ENCODE data around the gene HSPA1B. TPM values are rescaled to one million over a fixed set of nuclear protein-coding genes. Genes with fewer than 3 reads are reported as not detected.

HSPA1B gene
- total and polyA plus RNA-seq, 2 donors (not counting 1 experiment from before 2014, with no cell fraction given), result 79.2 to 145 TPM

- no peak overlapping the region for H3K4me3 Mint-ChIP-seq
- TF ChIP-seq EZH2 (IDR thresholded peaks at IDR 0.05; ENCODE audit: borderline replicate concordance, insufficient read depth, low read depth, low read length, poor library complexity, severe bottlenecking) (no peak), CTCF (IDR thresholded peaks at IDR 0.05) (no peak)
- Histone ChIP-seq H3K4me3 (ENCODE audit: control extremely low read depth in 1 of 5, extremely low read depth in 1 of 5, insufficient read depth in 1 of 5, low read depth in 2 of 5, low read length in 4 of 5) (no peak overlapping the region), H3K9me3 (ENCODE audit: control extremely low read depth in 1 of 3, control insufficient read depth in 2 of 3, insufficient read depth in 1 of 3, low read length in 2 of 3) (no peaks in the 10 kb centered on the region), H3K27me3 (replicated peaks in 1 of 4; ENCODE audit: control extremely low read depth in 1 of 4, control insufficient read depth in 3 of 4, insufficient read depth in 4 of 4, low read length in 3 of 4) (no peaks in the 10 kb centered on the region), H3K4me2 (replicated peaks; ENCODE audit: low read depth, low read length, poor library complexity, severe bottlenecking) (no peak overlapping the region), H3K27ac (ENCODE audit: low read length in 2 of 2) (no peak overlapping the region), H3K9ac (ENCODE audit: low read length) (no peak overlapping the region), H4K20me1 (ENCODE audit: control insufficient read depth, insufficient read depth, low read length, poor library complexity, severe bottlenecking) (no peaks in the 10 kb centered on the region), H2AFZ (ENCODE audit: insufficient read depth, low read depth, low read length, poor library complexity, severe bottlenecking) (no peak overlapping the region), H3K36me3 (replicated peaks in 1 of 2; ENCODE audit: control extremely low read depth in 1 of 2, control insufficient read depth in 1 of 2, extremely low read depth in 1 of 2, insufficient read depth in 2 of 2, low read length in 1 of 2) (peaks cover 0 to 56% of the 10 kb centered on the region in 2 experiments), H3K4me1 (ENCODE audit: control insufficient read depth in 2 of 2, insufficient read depth in 2 of 2, low read length in 2 of 2) (peaks cover 15 to 21% of the 10 kb centered on the region in 2 donors), H3K79me2 (ENCODE audit: control insufficient read depth, insufficient read depth, low read length) (peaks cover 3% of the 10 kb centered on the region)
- peaks cover 18% of the 10 kb centered on the region for H3K4me1 Mint-ChIP-seq
- no peaks in the 10 kb centered on the region for H3K9me3 Mint-ChIP-seq (ENCODE audit: insufficient read depth)
- H3K27me3 Mint-ChIP-seq, result no peaks in the 10 kb centered on the region
- POLR2A ChIA-PET, result interaction anchor here (1.0 kb wide), 1 partner anchor 51 kb away, joined by 4 read pairs; no protein-coding TSS in a partner anchor
- DNase-seq, result no peak
- ATAC-seq (ENCODE audit: low read depth), result no peak
- WGBS (ENCODE audit: insufficient coverage), result 98% methylated on average over 35 of the region's 43 CpGs
- intact Hi-C loops (cut with micrococcal nuclease), result no loop called here
- H3K27ac Mint-ChIP-seq, result no peak overlapping the region
- CTCF ChIA-PET, result interaction anchor here (0.7 to 1.9 kb wide), 2 partner anchors 9 to 10 kb away, joined by 3 to 7 read pairs; no protein-coding TSS in a partner anchor
These were observed 48.3 kb upstream of the HSPA1B start for GRCh38 chr6:31778999-31779885.

DNA sequence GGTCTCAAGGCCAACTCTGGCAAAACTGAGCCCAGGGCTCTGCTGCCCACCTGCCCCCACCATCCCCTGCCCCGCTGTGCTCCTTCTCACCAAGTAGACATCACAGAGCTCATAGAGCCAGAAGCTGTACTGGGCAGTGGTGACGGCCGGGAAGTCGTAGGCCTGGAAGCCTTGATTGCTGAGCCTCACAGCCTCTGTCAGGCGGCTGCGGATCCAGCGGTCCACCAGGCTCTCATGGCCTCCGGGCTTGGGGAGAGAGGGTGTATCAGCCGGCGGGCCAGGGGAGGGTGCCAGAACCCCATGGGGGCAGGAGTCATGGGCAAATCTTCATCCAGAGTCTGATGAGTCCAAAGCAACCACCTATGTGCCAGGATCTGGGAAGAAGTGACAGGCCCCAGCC lies 47.6 kb upstream of the HSPA1B start:
- H3K79me2 ChIP-seq (ENCODE audit: control insufficient read depth, insufficient read depth, low read length), result peaks cover 10% of the 10 kb centered on the region
- intact Hi-C loops (cut with micrococcal nuclease), result no loop called here
- ChIA-PET CTCF (no interaction called here), POLR2A (no interaction called here)
- no peaks in the 10 kb centered on the region for H4K20me1 ChIP-seq (ENCODE audit: control insufficient read depth, insufficient read depth, low read length, poor library complexity, severe bottlenecking)
- TF ChIP-seq EZH2 (IDR thresholded peaks at IDR 0.05; ENCODE audit: borderline replicate concordance, insufficient read depth, low read depth, low read length, poor library complexity, severe bottlenecking) (no peak), CTCF (IDR thresholded peaks at IDR 0.05) (no peak)
- H3K27ac ChIP-seq (ENCODE audit: low read length in 2 of 2), result no peak overlapping the region
- H3K9me3 ChIP-seq (ENCODE audit: control extremely low read depth in 1 of 3, control insufficient read depth in 2 of 3, insufficient read depth in 1 of 3, low read length in 2 of 3), result no peaks in the 10 kb centered on the region
- DNase-seq (no peak), ATAC-seq (ENCODE audit: low read depth) (no peak)
- H3K9ac ChIP-seq (ENCODE audit: low read length), result no peak overlapping the region
- no peak overlapping the region for H3K4me3 Mint-ChIP-seq
- no peaks in the 10 kb centered on the region for H3K27me3 ChIP-seq (replicated peaks in 1 of 4; ENCODE audit: control extremely low read depth in 1 of 4, control insufficient read depth in 3 of 4, insufficient read depth in 4 of 4, low read length in 3 of 4)
- H3K4me1 ChIP-seq (ENCODE audit: control insufficient read depth in 2 of 2, insufficient read depth in 2 of 2, low read length in 2 of 2), result peaks cover 15 to 21% of the 10 kb centered on the region in 2 donors
- H3K4me3 ChIP-seq (ENCODE audit: control extremely low read depth in 1 of 5, extremely low read depth in 1 of 5, insufficient read depth in 1 of 5, low read depth in 2 of 5, low read length in 4 of 5), result no peak overlapping the region
- H3K27me3 Mint-ChIP-seq, result no peaks in the 10 kb centered on the region
- no peak overlapping the region for H2AFZ ChIP-seq (ENCODE audit: insufficient read depth, low read depth, low read length, poor library complexity, severe bottlenecking)
- no peak overlapping the region for H3K27ac Mint-ChIP-seq
- no peaks in the 10 kb centered on the region for H3K9me3 Mint-ChIP-seq (ENCODE audit: insufficient read depth)
- 97% methylated on average over 10 of the region's 10 CpGs for WGBS (ENCODE audit: insufficient coverage)
- H3K36me3 ChIP-seq (replicated peaks in 1 of 2; ENCODE audit: control extremely low read depth in 1 of 2, control insufficient read depth in 1 of 2, extremely low read depth in 1 of 2, insufficient read depth in 2 of 2, low read length in 1 of 2), result peaks cover 0 to 63% of the 10 kb centered on the region in 2 experiments
- no peak overlapping the region for H3K4me2 ChIP-seq (replicated peaks; ENCODE audit: low read depth, low read length, poor library complexity, severe bottlenecking)
- peaks cover 21% of the 10 kb centered on the region for H3K4me1 Mint-ChIP-seq

Data from B cell (primary cell).